ENCODE data around the gene OLFML2B. TPM values are rescaled to one million over a fixed set of nuclear protein-coding genes. Genes with fewer than 3 reads are reported as not detected.

Gene OLFML2B
- total and polyA plus RNA-seq, 8 donors = 0.19 to 12.5 (median 0.47) TPM

DNA sequence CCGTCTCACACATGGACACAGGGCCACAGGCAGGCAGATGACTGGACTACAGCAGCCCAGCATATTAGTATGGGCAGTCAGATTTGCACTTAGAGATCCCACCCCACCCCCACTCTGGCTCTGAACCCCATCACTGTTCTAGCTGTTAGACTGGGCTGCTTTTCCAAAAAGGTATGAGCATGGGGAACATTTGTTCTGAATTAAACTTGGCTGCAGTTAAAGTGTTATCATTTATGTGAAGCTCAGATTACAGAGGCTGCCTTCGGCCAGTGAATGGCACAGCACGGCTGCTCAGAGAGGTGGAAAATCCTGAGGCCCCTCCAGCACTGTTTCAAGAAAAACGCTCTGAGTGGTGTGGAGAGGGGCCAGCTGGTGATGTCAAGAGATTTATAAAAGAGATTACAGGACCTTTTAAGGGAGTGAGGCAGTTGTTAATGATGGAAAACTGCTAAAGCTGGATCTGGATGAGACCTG, 38.9 kb upstream of the OLFML2B start:
- no peaks in the 10 kb centered on the region for H3K4me1 ChIP-seq
- WGBS, 2 donors = 36% methylated on average over 4 of the region's 4 CpGs
- FAIRE-seq (no peak), DNase-seq (no peak), ATAC-seq (peak in 3 of 4 donors; percentile 46 to 59 (median 58))
- no peak overlapping the region for H3K27ac ChIP-seq
- H3K27me3 ChIP-seq = no peaks in the 10 kb centered on the region
- TF ChIP-seq, protein P1, sequence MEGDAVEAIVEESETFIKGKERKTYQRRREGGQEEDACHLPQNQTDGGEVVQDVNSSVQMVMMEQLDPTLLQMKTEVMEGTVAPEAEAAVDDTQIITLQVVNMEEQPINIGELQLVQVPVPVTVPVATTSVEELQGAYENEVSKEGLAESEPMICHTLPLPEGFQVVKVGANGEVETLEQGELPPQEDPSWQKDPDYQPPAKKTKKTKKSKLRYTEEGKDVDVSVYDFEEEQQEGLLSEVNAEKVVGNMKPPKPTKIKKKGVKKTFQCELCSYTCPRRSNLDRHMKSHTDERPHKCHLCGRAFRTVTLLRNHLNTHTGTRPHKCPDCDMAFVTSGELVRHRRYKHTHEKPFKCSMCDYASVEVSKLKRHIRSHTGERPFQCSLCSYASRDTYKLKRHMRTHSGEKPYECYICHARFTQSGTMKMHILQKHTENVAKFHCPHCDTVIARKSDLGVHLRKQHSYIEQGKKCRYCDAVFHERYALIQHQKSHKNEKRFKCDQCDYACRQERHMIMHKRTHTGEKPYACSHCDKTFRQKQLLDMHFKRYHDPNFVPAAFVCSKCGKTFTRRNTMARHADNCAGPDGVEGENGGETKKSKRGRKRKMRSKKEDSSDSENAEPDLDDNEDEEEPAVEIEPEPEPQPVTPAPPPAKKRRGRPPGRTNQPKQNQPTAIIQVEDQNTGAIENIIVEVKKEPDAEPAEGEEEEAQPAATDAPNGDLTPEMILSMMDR (IDR thresholded peaks at IDR 0.05) = no peak
- no peaks in the 10 kb centered on the region for H3K36me3 ChIP-seq
- H3K9me3 ChIP-seq = no peaks in the 10 kb centered on the region
- H3K4me3 ChIP-seq = no peak overlapping the region
- intact Hi-C loops (cut with DNase I) = no loop called here

GRCh38 chr1:162060314-162060713, 36.6 kb upstream of the OLFML2B start:
- intact Hi-C loops (cut with DNase I) = no loop called here
- FAIRE-seq (no peak), DNase-seq (no peak), ATAC-seq (no peak)
- Histone ChIP-seq H3K27me3 (no peaks in the 10 kb centered on the region), H3K27ac (no peak overlapping the region), H3K9me3 (no peaks in the 10 kb centered on the region), H3K4me1 (no peaks in the 10 kb centered on the region), H3K36me3 (no peaks in the 10 kb centered on the region), H3K4me3 (no peak overlapping the region)
- TF ChIP-seq, protein P1 (IDR thresholded peaks at IDR 0.05) = no peak
- 89% methylated on average over 1 of the region's 1 CpG for WGBS, 2 donors

DNA sequence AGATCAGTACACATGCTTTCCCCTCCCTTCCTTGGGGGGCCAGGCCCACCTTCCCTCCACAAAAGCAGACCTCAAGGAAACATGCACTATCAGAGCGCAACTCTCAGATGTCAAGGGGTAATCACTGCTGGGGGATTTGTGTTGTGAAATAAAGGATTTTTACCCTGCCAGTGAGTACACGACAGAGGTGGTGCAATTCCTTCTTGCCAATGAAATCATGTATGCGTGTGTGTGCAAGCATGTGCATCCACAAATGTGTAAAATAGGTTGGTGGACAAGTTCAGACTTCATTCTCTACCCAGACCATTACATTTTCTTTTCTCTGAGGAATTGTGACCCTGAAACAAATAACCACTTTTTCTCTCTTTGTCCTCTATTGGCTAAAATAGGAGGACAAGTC, 36.1 kb upstream of the OLFML2B start:
- FAIRE-seq = no peak
- H3K36me3 ChIP-seq = no peaks in the 10 kb centered on the region
- intact Hi-C loops (cut with DNase I) = loop anchor here in 2 of 3 donors (5.0 to 10.0 kb wide), 3 partner anchors 215 to 328 kb away; partner anchors contain the start of gene C1orf226 (in 1 of the 2)
- DNase-seq = no peak
- H3K9me3 ChIP-seq = no peaks in the 10 kb centered on the region
- no peak for ATAC-seq
- no peak overlapping the region for H3K27ac ChIP-seq
- H3K4me1 ChIP-seq = no peaks in the 10 kb centered on the region
- no peaks in the 10 kb centered on the region for H3K27me3 ChIP-seq
- TF ChIP-seq, protein P1 (IDR thresholded peaks at IDR 0.05) = no peak
- H3K4me3 ChIP-seq = no peak overlapping the region
- WGBS, 2 donors = 81 to 84% methylated on average over 3 of the region's 3 CpGs

DNA sequence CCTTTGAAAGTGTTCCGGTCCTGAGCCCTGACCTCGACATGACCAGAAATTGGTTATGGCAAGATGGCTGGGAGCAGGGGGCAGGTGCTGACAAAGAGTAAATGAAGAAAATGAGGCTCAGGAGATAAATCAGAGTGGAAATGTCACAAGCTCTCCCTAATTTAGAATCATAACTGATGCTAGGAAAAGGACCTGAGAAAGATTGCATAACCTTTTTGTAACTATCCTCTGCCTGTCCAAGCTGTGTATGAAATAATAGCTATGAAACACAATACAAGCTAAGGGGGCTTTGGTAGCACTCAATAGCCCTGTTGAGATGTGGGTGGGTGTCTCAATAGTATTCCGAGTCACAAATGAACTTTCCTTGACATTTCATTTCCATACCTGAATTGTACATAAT, 32.9 kb upstream of the OLFML2B start:
- intact Hi-C loops (cut with DNase I) = loop anchor here in 2 of 3 donors (2.0 to 10.0 kb wide), 4 partner anchors 218 to 331 kb away; partner anchors contain the start of gene C1orf226 (in 1 of the 2)
- TF ChIP-seq, protein P1 (IDR thresholded peaks at IDR 0.05) = no peak
- Histone ChIP-seq H3K9me3 (no peaks in the 10 kb centered on the region), H3K4me3 (no peak overlapping the region), H3K4me1 (no peaks in the 10 kb centered on the region), H3K36me3 (no peaks in the 10 kb centered on the region), H3K27ac (no peak overlapping the region), H3K27me3 (no peaks in the 10 kb centered on the region)
- DNase-seq (no peak), FAIRE-seq (no peak), ATAC-seq (no peak)
- 85 to 93% methylated on average over 3 of the region's 3 CpGs for WGBS, 2 donors

GRCh38 chr1:162056043-162056442, 32.4 kb upstream of the OLFML2B start:
- Histone ChIP-seq H3K27me3 (no peaks in the 10 kb centered on the region), H3K9me3 (no peaks in the 10 kb centered on the region), H3K27ac (no peak overlapping the region), H3K36me3 (no peaks in the 10 kb centered on the region), H3K4me3 (no peak overlapping the region), H3K4me1 (no peaks in the 10 kb centered on the region)
- DNase-seq = peak; percentile 44 to 76 (median 55)
- intact Hi-C loops (cut with DNase I) = loop anchor here in 2 of 3 donors (2.0 to 10.0 kb wide), 4 partner anchors 219 to 331 kb away; partner anchors contain the start of gene C1orf226 (in 1 of the 2)
- TF ChIP-seq, protein P1 (IDR thresholded peaks at IDR 0.05) = peak; percentile 51 to 91 (median 75)
- WGBS, 2 donors = 30 to 35% methylated on average over 3 of the region's 3 CpGs
- ATAC-seq = peak; percentile 89 to 100 (median 98)
- no peak for FAIRE-seq
